Lung (tissue), 12 donors: ENCODE data around the gene PPP1R36. TPM values are rescaled to one million over a fixed set of nuclear protein-coding genes. Genes with fewer than 3 reads are reported as not detected.

Experiments
- ATAC-seq: fragments of 200-7000 bp; cut with Tn5 transposase; one replicate; pipeline ENCODE4 v1.9.1; 2020; ENCODE audit warnings: moderate number of reproducible peaks; ENCODE audit not compliant: insufficient read depth, low FRiP score
- DNase-seq, 3 donors: peaks; one replicate each; pipeline ENCODE4 v3.0.0-alpha.2; 2013 to 2017
- H3K27ac ChIP-seq, 2 donors: one replicate each; pipeline ENCODE4 v1.5.1; 2013; ENCODE audit warnings: mild to moderate bottlenecking in 2 of 2, moderate library complexity in 2 of 2, control low read depth in 1 of 2, inconsistent platforms in 1 of 2, low read depth in 1 of 2, low read length in 1 of 2
- H3K27me3 ChIP-seq, 3 donors: one replicate each; pipeline ENCODE4 v1.5.1; 2013; ENCODE audit warnings: low read length in 2 of 3; ENCODE audit not compliant: control insufficient read depth in 3 of 3, insufficient read depth in 3 of 3
- H3K36me3 ChIP-seq, 4 donors: one replicate each; pipeline ENCODE4 v1.5.1; 2013; ENCODE audit warnings: low read length in 4 of 4, mild to moderate bottlenecking in 1 of 4, moderate library complexity in 1 of 4; ENCODE audit not compliant: control insufficient read depth in 4 of 4, insufficient read depth in 4 of 4
- H3K4me1 ChIP-seq, 5 donors: one replicate each; pipeline ENCODE4 v1.5.1; 2013; ENCODE audit warnings: low read length in 5 of 5, mild to moderate bottlenecking in 2 of 5, moderate library complexity in 1 of 5; ENCODE audit not compliant: control insufficient read depth in 5 of 5, insufficient read depth in 5 of 5
- H3K4me3 ChIP-seq: one replicate; pipeline ENCODE4 v1.5.1; 2013; ENCODE audit warnings: mild to moderate bottlenecking, control low read depth, moderate library complexity
- H3K9ac ChIP-seq, 2 donors: one replicate each; pipeline ENCODE4 v1.5.1; 2013; ENCODE audit warnings: low read length in 2 of 2, control low read depth in 1 of 2; ENCODE audit not compliant: insufficient read depth in 1 of 2
- H3K9me3 ChIP-seq, 4 donors: one replicate each; pipeline ENCODE4 v1.5.1; 2013; ENCODE audit warnings: low read length in 3 of 4, mild to moderate bottlenecking in 1 of 4, moderate library complexity in 1 of 4; ENCODE audit not compliant: control insufficient read depth in 4 of 4, insufficient read depth in 3 of 4
- WGBS, 2 donors: extraction: QIAGEN DNeasy Blood & Tissue Kit; methylation state at CpG; one replicate each; pipeline ENCODE4 v1.1.7; 2013; 5-methylcytosine and 5-hydroxymethylcytosine counted together
- polyA plus RNA-seq, 2 donors: library from polyadenylated mRNA; stranded (reverse); fragments of 200-250 nt; gene quantifications; one replicate each; pipeline ENCODE4 v1.2.1, GENCODE V29; 2013
- total RNA-seq, 2 donors: library from RNA; depleted of rRNA in 1 of 2; stranded (reverse); fragments of >200 nt in 1 of 2; gene quantifications; one replicate each; pipeline ENCODE4 v1.2.1, GENCODE V29; 2014 to 2021
- TF ChIP-seq, protein P1 (sequence below): IDR thresholded peaks from 2 replicates; pipeline ENCODE4 v1.5.1; 2012; ENCODE audit warnings: mild to moderate bottlenecking; ENCODE audit errors: control extremely low read depth, extremely low read depth
- donor health status: control.
- donor health status: control.
- donor health status: Bipolar disorder and iron deficiency.
- donor health status: healthy.
- donor health status: DM: yes; HTN: yes; CAD: no.

PPP1R36 gene
- total and polyA plus RNA-seq, 4 donors: 1.2 to 3.1 (median 1.9) TPM

DNA sequence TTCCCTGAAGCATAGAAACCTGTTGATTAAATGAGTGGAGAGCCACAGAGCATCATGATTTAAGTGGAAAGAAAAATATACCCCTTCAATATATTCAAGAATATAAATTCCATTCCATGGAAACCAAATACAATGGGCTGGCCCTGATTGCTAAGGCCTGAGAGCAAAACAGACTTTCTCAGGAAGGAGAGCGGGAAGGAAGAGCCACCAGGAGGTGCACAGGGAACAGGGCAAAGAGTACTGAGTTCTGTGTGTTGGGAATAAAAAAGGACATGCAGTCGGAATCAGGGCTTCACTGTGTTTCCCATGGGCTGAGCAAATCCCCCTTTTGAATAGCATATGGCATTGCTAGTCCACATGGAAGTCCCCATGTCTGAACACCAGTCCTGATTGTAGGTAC is 84.8 kb downstream of the PPP1R36 start:
- TF ChIP-seq, protein P1, sequence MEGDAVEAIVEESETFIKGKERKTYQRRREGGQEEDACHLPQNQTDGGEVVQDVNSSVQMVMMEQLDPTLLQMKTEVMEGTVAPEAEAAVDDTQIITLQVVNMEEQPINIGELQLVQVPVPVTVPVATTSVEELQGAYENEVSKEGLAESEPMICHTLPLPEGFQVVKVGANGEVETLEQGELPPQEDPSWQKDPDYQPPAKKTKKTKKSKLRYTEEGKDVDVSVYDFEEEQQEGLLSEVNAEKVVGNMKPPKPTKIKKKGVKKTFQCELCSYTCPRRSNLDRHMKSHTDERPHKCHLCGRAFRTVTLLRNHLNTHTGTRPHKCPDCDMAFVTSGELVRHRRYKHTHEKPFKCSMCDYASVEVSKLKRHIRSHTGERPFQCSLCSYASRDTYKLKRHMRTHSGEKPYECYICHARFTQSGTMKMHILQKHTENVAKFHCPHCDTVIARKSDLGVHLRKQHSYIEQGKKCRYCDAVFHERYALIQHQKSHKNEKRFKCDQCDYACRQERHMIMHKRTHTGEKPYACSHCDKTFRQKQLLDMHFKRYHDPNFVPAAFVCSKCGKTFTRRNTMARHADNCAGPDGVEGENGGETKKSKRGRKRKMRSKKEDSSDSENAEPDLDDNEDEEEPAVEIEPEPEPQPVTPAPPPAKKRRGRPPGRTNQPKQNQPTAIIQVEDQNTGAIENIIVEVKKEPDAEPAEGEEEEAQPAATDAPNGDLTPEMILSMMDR: no peak
- Histone ChIP-seq H3K4me3 (no peak overlapping the region), H3K9me3 (no peaks in the 10 kb centered on the region), H3K9ac (no peak overlapping the region), H3K36me3 (no peaks in the 10 kb centered on the region), H3K4me1 (peaks cover 0 to 7% (median 0%) of the 10 kb centered on the region in 5 donors), H3K27me3 (no peaks in the 10 kb centered on the region), H3K27ac (no peak overlapping the region)
- WGBS, 2 donors: 88 to 89% methylated on average over 2 of the region's 2 CpGs
- ATAC-seq (no peak), DNase-seq (no peak)

DNA sequence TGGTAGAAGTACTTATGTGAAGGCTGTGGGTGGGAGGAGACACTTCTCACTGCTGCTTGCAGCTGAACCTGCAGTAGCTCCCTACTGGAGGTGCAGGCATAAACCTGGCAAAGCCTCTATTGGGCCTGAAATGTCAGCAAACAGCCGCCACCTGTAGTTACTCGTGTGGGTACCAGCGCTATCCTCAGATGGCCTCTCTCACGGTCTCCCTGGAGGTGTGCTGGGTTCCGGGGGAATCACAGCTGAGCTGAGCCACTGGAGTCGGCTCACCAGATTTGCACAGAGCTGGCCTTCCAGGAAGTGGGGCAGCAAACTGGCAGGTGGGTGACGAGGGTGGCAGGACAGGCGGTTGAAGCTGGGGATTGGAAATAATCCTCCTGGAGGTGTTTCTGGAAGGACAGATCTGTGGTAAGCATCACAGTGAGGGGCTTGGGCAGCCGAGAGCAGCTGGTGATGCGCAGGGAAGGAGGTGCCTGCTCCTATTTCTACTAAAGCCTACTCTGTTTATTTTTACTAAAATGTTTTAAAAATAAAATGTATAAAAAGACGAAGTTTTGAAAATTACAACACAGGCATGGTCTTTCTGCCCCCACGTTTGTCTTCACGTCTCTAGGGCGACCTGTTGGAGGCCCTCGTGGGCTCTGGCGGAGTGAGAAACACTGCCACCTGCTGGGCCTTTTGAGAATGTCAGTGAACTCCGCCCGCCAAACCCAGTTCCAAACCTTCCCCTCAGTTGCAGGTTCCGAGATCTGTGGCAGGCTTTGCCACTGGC is 86.6 kb downstream of the PPP1R36 start:
- Histone ChIP-seq H3K36me3 (no peaks in the 10 kb centered on the region), H3K4me1 (peaks cover 0 to 7% (median 0%) of the 10 kb centered on the region in 5 donors), H3K9ac (no peak overlapping the region), H3K4me3 (no peak overlapping the region), H3K27ac (no peak overlapping the region), H3K27me3 (no peaks in the 10 kb centered on the region), H3K9me3 (no peaks in the 10 kb centered on the region)
- TF ChIP-seq, protein P1: peak; percentile 56
- DNase-seq (peak; percentile 73 to 79 (median 75)), ATAC-seq (peak; percentile 84)
- 40 to 45% methylated on average over 19 of the region's 19 CpGs for WGBS, 2 donors

DNA sequence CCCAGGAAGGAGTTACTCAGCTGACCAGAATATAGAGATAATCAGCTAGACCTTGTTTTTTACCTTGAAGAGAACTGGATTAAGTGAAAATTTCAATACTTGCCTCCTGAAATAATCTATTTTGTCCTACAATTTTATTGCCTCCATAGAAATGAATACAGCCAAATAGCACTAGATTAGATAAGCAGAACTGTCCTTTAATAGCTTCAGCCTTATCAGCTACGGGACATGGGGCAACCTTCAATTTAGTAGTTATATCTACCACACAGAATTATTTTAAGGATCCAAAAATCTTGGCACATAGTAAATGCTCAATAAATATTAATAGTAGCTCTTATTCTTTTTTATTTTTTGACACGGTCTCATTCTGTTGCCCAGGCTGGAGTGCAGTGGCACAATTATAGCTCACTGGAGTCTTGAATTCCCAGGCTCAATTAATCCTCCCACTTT is 87.2 kb downstream of the PPP1R36 start:
- H3K9me3 ChIP-seq: no peaks in the 10 kb centered on the region
- H3K9ac ChIP-seq: no peak overlapping the region
- WGBS, 2 donors: 58 to 68% methylated on average over 2 of the region's 2 CpGs
- H3K27me3 ChIP-seq: no peaks in the 10 kb centered on the region
- no peak overlapping the region for H3K27ac ChIP-seq
- peaks cover 0 to 7% (median 0%) of the 10 kb centered on the region in 5 donors for H3K4me1 ChIP-seq
- TF ChIP-seq, protein P1: no peak
- no peak overlapping the region for H3K4me3 ChIP-seq
- DNase-seq (no peak), ATAC-seq (no peak)
- no peaks in the 10 kb centered on the region for H3K36me3 ChIP-seq
